Right lobe of liver (tissue), 4 donors: ENCODE results near the gene RPGRIP1L.

Experiments
- POLR2A ChIP-seq: fragments of 450-650 bp; IDR thresholded peaks from one replicate; pipeline ENCODE4 v1.6.1; 2017; ENCODE audit warnings: antibody characterized with exemption, mild to moderate bottlenecking
- TF ChIP-seq, protein P1 (sequence below), 4 donors: fragments of 200-600 bp in 3 of 4; fragments of 450-650 bp in 1 of 4; IDR thresholded peaks; one replicate each; pipeline versions ENCODE4 v1.5.1 to v1.8.0; 2016 to 2022; ENCODE audit warnings: antibody characterized with exemption in 4 of 4, mild to moderate bottlenecking in 2 of 4
- donor health status: DM: no; HTN: no; CAD: no.
- donor health status: DM: no; HTN: no; CAD: no.
- donor health status: DM: no; HTN: yes; CAD: no.

DNA sequence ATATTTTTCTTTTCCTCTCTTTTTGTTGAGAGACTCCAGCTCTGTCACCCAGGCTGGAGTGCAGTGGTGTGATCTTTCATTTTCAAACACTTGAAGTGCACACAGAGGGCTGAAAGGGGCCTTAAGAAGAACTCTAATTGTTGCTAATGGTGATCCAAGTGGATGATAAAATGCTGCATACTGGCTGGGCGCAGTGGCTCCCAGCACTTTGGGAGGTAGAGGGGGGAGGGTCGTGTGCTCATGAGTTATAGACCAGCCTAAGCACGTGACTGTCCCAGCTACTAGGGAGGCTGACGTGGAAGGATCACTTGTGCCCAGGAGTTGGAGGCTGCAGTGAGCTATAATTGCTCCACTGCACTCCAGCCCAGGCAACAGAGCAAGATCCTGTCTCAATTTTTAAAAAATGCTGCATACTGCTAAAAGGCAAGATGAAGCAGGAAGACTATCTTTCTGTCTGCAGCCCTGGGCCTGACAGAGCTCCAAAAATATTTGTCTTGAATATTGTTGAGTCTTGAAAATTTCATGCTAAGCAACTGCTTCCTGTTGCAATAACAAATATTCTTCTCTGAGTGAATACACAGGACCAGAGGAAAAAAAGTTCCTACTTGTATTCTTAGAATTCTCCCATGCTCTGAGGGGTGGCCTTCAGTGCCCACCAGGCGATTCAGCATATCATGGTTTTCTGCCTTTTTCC is 137.0 kb downstream of the RPGRIP1L start:
- TF ChIP-seq, protein P1, sequence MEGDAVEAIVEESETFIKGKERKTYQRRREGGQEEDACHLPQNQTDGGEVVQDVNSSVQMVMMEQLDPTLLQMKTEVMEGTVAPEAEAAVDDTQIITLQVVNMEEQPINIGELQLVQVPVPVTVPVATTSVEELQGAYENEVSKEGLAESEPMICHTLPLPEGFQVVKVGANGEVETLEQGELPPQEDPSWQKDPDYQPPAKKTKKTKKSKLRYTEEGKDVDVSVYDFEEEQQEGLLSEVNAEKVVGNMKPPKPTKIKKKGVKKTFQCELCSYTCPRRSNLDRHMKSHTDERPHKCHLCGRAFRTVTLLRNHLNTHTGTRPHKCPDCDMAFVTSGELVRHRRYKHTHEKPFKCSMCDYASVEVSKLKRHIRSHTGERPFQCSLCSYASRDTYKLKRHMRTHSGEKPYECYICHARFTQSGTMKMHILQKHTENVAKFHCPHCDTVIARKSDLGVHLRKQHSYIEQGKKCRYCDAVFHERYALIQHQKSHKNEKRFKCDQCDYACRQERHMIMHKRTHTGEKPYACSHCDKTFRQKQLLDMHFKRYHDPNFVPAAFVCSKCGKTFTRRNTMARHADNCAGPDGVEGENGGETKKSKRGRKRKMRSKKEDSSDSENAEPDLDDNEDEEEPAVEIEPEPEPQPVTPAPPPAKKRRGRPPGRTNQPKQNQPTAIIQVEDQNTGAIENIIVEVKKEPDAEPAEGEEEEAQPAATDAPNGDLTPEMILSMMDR (IDR thresholded peaks at IDR 0.05) = no peak
- no peak for TF ChIP-seq POLR2A
